Cardiac fibroblast (primary cell): Measurements from ENCODE around the gene MBNL2.
"Not testable (repeated sequence)": the region's sequence is repeated elsewhere in the genome, so short reads cannot be mapped to it uniquely, and the experiment has no call there.

Source experiments
- DNase-seq, 2 donors: peaks; one replicate each; pipeline versions ENCODE4 v3.0.0 to v3.0.0-alpha.2; 2010; ENCODE audit warnings: low read depth in 2 of 2
- H3K4me3 ChIP-seq, 2 donors: replicated peaks in 1 of 2; 1 replicate in 1 of 2; 2 replicates in 1 of 2; pipeline ENCODE4 v1.5.1; 2011; ENCODE audit warnings: low read depth in 2 of 2, low read length in 2 of 2, mild to moderate bottlenecking in 2 of 2, moderate library complexity in 1 of 2
- TF ChIP-seq, protein P1 (sequence below): IDR thresholded peaks from one replicate; pipeline ENCODE4 v1.5.1; 2011; ENCODE audit warnings: low read depth, mild to moderate bottlenecking, low read length, inconsistent platforms

The MBNL2 gene

DNA sequence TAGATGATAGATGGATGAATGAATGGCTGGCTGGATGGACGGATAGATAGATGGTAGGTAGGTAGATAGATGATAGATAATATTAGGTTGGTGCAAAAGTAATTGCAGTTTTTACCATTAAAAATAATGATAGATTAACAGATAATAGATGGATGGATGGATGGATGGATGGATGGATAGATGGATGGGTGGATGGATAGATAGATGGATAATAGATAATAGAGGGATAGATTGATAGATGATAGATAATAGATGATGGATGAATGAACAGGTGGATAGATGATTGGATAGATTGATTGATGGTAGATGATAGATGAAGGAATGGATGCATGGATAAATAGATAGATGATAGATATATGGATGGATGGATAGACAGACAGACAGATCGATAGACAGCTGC, 124.0 kb downstream of the MBNL2 start:
- DNase-seq = no peak
- H3K4me3 ChIP-seq = no peak overlapping the region
- TF ChIP-seq, protein P1, sequence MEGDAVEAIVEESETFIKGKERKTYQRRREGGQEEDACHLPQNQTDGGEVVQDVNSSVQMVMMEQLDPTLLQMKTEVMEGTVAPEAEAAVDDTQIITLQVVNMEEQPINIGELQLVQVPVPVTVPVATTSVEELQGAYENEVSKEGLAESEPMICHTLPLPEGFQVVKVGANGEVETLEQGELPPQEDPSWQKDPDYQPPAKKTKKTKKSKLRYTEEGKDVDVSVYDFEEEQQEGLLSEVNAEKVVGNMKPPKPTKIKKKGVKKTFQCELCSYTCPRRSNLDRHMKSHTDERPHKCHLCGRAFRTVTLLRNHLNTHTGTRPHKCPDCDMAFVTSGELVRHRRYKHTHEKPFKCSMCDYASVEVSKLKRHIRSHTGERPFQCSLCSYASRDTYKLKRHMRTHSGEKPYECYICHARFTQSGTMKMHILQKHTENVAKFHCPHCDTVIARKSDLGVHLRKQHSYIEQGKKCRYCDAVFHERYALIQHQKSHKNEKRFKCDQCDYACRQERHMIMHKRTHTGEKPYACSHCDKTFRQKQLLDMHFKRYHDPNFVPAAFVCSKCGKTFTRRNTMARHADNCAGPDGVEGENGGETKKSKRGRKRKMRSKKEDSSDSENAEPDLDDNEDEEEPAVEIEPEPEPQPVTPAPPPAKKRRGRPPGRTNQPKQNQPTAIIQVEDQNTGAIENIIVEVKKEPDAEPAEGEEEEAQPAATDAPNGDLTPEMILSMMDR = no peak

DNA sequence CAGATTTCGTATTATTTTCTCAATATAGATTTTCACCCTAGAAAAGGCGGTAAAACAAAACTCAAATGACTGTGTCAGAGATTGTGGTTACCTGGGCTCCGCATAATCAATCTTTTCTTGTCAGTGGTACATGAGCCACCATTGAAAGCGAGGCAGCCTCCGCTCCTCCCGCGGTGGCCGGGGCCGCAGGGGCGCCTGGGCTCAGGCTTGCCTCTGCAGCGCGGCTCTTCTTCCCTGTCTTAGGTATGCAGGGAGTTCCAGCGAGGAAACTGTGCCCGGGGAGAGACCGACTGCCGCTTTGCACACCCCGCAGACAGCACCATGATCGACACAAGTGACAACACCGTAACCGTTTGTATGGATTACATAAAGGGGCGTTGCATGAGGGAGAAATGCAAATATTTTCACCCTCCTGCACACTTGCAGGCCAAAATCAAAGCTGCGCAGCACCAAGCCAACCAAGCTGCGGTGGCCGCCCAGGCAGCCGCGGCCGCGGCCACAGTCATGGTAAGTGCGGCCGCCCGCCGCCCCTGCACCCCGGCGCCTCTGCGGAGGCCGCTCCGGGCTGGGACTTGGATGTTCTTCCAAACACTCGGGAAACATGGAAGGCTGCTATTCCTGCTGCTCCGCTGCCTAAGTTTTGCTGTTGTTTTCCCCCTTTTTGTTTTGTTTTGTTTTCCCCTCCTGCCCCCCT, 124.6 kb downstream of the MBNL2 start:
- no peak for DNase-seq
- TF ChIP-seq, protein P1 = no peak

DNA sequence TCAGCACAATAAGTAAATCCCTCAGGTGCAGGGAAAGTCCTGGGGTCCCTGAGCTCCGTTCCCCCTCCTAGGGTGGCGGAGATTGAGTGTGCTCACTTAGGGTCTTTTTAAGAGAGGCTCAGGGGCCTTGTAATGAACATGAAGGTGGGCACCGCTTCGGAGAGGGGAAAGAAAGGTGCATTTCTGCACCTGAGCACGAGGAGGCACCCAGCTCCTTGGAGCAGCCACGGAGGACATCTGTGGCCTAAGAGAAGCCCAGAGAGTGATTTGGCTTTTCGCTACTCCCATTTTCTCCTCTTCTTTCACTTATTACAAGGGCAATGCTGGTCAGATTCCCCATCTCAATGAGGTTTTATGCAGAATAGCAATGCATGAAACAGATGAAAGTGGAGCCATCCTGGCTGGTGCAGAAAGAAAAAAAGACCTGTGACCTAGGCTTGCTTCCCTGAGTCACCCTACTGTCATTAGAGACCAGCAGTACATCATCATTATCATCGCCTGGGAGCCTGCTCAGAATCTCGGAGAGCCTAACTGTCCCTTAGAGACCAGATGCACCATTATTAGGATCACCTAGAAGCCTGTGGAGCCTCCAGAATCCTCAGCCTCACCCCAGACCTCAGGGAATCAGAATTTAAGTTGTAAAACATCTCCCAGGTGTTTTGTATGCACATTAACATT, 125.3 kb downstream of the MBNL2 start:
- no peak overlapping the region for H3K4me3 ChIP-seq
- DNase-seq = no peak
- TF ChIP-seq, protein P1 = no peak

More for the DNA sequence above, 124.6 kb downstream of the MBNL2 start:
- H3K4me3 ChIP-seq = no peak overlapping the region

DNA sequence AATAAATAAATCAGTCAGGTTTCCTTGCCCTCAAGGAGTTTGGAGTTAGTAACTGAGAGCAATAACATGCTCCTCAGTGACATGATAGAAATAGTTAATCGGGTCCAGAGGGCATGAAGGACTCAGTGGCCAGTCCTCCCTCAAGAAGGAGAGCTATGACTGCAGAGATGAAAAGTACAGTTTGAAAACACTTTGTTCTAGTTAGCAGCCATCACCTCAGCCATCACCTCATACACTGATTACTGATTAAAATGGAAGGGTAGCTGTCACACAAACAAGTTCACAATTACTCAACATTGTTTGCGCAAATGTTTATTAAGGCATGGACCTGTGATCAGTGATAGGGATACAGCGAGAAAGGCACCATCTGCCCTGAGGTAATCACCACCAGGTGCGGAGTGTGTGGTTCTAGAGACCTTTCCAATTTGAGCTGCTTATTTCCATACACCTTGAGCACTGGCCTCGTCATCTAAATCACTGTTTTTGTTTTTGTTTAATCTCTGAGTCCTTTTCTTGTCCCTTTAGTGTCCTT, 126.5 kb downstream of the MBNL2 start:
- no peak overlapping the region for H3K4me3 ChIP-seq
- TF ChIP-seq, protein P1 = no peak
- DNase-seq = no peak

DNA sequence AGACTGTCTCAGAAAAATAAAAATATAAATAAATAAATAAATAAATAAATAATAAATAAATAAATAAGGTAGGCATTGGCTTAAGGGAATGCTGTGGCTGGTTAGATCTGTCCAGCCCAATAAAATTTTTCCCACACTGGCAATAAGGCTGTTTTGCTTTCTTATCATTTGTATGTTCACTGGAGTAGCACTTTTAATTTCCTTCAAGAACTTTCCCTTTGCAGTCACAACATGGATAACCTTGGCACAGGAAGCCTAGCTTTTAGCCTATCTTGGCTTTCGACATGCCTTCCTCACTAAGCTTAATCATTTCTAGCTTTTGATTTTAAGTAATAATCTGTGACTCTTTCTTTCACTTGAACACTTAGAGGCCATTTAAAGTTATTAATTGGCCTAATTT, 129.9 kb downstream of the MBNL2 start:
- H3K4me3 ChIP-seq, DNase-seq: not testable (repeated sequence)

DNA sequence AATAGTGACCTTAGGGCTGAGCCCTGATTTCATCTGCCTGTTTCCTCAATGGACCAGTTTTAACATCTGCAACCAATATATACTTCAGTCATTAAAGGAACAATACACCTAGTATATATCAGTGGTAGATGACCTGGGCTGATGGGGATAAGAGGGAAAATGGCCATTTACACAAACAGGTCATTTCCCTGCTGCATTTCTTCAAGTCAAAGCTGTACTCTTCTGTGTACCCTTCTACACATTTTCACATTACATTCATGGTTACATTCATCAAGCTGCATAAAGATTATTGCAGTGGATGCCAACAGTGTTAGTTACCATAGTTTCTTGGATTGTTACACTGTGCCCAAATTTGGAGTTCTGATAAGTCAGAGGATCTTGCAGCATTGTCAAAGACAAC, 130.7 kb downstream of the MBNL2 start:
- no peak overlapping the region for H3K4me3 ChIP-seq
- TF ChIP-seq, protein P1 = no peak
- DNase-seq = peak in 1 of 2 donors; percentile 36

DNA sequence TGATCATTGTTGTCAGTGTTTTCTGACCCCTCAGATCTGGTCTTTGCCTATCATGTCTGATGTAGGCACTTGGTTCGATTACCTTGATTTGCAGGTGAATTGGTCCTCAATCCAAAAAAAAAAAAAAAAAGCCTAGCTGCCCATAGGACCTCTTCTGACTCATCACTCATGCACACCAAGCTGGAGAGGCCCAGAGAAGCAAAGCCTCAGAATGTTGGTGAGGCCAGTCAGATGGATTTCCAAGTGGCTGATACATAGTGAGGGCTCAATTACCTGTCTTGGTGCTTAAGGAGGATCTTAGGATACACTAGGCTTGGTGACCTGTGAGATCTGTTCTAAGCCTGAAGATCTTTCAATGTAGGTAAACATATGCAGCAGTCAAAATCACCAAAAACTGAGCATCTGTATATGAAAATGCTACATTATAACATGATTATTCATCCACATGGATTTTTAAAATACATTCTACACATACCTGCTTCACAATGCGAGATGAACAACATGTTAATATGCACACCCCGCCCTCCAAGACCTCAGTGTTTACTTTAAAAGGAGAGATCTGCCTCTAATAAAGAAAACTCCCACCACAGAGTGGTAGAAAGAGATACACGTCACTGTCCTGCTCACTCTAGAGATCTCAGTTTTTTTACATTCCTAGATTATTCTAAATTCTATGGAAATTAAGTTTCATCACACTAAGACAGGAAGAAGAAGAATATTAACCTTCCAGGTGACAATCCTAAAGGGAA, 132.0 kb downstream of the MBNL2 start:
- TF ChIP-seq, protein P1 = no peak
- H3K4me3 ChIP-seq = no peak overlapping the region
- peak in 1 of 2 donors; percentile 25 for DNase-seq
